Measurements from ENCODE around the gene MCCC2.

DNA sequence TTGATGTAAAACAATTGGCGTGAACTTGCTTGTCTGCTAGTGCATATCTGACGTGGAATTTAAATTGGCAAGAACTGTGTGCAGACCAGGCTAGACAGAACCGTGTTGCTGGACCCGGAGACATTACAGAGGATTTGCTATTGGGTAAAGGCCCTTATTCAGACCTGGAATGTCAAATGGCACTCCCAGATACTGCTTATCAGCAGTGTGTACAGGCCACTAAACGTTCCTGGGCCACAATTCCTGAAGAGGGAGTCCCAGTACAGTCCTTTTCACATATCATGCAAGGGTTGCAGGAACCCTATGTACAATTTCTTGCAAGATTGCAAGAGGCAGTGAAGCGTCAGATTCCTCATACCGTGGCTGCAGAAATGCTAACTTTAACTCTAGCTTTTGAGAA is 13.5 kb upstream of the MCCC2 start:
- TF ChIP-seq, protein P1, sequence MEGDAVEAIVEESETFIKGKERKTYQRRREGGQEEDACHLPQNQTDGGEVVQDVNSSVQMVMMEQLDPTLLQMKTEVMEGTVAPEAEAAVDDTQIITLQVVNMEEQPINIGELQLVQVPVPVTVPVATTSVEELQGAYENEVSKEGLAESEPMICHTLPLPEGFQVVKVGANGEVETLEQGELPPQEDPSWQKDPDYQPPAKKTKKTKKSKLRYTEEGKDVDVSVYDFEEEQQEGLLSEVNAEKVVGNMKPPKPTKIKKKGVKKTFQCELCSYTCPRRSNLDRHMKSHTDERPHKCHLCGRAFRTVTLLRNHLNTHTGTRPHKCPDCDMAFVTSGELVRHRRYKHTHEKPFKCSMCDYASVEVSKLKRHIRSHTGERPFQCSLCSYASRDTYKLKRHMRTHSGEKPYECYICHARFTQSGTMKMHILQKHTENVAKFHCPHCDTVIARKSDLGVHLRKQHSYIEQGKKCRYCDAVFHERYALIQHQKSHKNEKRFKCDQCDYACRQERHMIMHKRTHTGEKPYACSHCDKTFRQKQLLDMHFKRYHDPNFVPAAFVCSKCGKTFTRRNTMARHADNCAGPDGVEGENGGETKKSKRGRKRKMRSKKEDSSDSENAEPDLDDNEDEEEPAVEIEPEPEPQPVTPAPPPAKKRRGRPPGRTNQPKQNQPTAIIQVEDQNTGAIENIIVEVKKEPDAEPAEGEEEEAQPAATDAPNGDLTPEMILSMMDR (IDR thresholded peaks at IDR 0.05 in 2 of 3, conservative IDR thresholded peaks at IDR 0.05 in 1 of 3; ENCODE audit: control insufficient read depth in 2 of 3, extremely low read depth in 1 of 3, insufficient read depth in 1 of 3, low read depth in 3 of 3, low read length in 3 of 3): no peak
- TF ChIP-seq ZNF207 (IDR thresholded peaks at IDR 0.05; ENCODE audit: borderline replicate concordance) (no peak), SPI1 (IDR thresholded peaks at IDR 0.05; ENCODE audit: borderline replicate concordance, insufficient read depth, low read depth, low read length) (no peak), RB1 (IDR thresholded peaks at IDR 0.05; ENCODE audit: borderline replicate concordance) (no peak), SUZ12 (IDR thresholded peaks at IDR 0.05; ENCODE audit: unreplicated experiment) (no peak), YY1 (IDR thresholded peaks at IDR 0.05; ENCODE audit: low read depth, low read length) (no peak), MEF2A (IDR thresholded peaks at IDR 0.05; ENCODE audit: insufficient read depth, low read depth, low read length) (no peak), ZNF274 (IDR thresholded peaks at IDR 0.05; ENCODE audit: insufficient read depth, insufficient read length) (no peak), TBL1XR1 (IDR thresholded peaks at IDR 0.05; ENCODE audit: low read depth, low read length) (no peak)
